Brain pericyte (primary cell): ENCODE results near the gene ADAMTS2.

ENCODE experiments used
- DNase-seq: peaks from one replicate; pipeline ENCODE4 v3.0.0-alpha.2; 2012; ENCODE audit warnings: low read depth, low spot score

The ADAMTS2 gene

DNA sequence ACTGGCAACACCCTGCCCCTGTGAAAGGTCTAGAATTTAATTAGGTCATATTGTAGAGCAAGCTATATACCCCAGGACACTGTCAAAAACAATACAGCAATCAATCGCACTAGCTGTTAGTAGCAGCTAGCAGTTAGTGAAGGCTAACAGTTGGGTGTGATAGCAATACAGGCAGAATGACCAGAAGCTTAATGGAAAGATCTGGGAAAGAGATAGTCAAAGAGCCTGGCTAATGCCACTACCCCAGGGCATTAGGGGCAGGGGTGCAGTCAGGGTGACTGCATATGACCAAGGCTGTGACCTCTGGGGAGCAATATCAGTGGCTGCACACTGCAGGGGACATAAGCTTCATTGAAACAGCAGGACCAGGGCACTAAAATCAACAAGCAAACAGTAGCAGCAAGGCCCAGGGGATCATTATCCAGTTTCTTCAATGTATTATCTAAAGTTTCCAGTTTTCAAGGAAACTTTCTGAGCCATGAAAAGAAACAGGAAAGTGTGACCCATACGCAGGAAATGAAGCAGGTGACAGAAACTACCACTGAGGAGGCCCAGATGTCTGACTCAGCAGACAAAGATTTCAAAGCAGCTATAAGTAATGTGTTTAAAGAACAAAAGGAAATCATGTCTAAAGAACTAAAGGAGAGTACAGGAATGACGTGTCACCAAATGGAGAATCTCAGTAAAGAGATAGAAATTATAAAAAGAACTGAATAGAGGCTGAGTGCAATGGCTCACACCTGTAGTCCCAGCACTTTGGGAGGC is 202.6 kb downstream of the ADAMTS2 start:
- DNase-seq: no peak

DNA sequence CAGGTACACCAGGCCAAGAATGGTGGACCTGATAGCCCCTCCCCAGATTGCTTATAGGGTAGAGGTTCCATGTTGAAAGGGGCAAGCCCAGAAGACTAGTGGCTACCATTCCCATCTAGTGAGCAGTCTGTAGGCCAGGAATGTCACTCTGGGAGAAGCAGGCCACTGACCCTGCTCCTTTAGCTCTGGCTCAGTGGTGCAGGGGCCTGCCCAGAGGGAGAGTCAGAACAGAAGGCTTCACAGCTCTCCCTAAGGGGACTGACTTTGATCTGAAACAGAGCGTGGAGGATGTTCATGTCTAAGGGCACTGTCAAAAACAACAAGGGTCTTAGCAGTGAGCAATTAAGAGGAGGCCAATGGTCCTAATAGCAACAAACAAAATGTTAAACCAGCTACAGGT is 203.4 kb downstream of the ADAMTS2 start:
- no peak for DNase-seq

- DNase-seq: no peak
Observed at GRCh38 chr5:179140293-179140692, 205.0 kb downstream of the ADAMTS2 start.

DNA sequence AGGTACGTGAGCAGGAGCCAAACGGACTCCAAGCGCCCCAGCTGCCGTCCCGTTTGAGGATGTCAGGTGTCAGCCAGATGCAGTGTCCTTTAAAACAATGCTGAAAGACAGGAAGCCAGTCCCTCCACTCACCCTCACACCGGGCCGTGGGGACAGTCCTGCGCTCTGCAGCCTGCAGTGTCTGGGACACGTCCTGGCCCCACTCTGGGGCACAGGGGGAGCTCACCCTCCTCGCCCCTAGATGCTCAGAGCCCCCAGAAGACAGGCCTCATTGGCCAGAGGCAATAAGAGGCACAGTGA is 205.4 kb downstream of the ADAMTS2 start:
- no peak for DNase-seq

DNA sequence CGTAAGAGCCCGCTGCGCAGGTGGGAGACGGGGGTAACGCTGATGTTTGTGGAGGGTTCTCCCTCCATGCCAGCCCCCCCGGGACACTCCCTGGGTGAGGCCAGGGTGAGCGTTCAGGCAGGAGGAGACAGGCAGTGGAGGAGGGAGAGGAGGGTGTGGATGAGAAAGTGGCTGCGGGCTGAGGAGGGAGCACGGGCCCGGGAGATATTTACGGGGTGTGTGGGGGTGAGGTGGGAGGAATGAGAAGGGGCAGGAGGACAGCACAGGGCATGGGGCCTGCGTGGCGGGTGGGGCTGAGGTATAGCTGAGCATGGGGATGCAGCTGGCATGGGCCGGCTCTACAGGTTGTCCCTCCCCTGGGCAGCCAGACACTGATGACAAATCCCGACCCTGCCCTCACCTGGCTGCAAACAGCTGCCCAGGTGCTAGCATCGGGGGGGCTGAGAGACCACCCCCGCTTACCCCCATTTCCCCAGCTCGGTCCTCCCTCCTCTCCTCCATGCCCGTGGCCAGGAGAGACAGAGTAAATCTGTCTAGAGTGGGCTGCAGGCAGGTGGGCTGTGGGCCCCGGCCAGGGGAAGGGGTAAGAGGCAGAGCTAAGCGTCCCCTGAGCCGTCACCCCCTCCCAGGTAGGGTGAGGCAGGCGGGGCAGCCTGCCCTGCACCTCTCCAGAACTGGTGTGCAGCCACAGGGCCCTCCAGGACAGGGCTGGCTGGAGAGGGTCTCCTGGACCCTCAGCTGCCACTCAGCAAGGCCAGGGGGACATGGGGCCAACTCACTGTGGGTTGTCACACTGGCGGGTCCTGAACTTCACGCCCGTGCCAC is 205.9 kb downstream of the ADAMTS2 start:
- no peak for DNase-seq

- no peak for DNase-seq
Observed at GRCh38 chr5:179138568-179138925, 206.7 kb downstream of the ADAMTS2 start.

GRCh38 chr5:179137643-179138567 is 207.4 kb downstream of the ADAMTS2 start:
- DNase-seq: peak; percentile 73

DNA sequence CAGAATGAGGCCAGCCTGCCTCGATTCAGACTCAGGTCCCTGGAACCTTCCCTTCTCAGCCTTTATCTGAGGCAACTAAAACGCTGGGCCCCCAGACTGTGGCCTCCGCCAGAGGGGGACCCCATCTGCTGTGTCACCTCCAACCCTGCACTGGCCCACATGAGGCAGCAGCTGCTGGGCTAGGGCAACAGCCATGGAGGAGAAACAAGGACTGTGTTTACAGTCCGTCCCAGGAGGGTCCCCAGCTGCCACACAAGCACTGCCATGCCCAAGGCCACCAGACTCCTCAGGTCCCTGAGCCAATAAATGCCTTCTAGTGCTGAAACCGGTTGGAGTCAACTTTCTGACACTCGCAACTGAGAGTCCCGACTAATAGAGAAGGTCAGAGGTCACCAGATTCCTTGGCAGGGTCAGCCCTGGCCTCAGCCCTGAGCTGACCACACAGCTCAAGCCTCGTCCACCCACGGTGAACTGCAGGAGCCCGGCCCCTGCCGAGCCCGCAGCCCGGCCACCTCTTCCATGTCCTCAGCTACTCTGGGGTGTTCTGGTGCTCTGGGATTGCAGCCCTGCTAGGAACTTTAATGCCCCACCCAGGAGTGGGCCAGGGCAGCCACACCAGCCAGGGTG is 208.1 kb downstream of the ADAMTS2 start:
- no peak for DNase-seq

- DNase-seq: no peak
Observed at GRCh38 chr5:179135441-179136215, 209.6 kb downstream of the ADAMTS2 start.

- DNase-seq: no peak
Observed at GRCh38 chr5:179135006-179135405, 210.3 kb downstream of the ADAMTS2 start.

DNA sequence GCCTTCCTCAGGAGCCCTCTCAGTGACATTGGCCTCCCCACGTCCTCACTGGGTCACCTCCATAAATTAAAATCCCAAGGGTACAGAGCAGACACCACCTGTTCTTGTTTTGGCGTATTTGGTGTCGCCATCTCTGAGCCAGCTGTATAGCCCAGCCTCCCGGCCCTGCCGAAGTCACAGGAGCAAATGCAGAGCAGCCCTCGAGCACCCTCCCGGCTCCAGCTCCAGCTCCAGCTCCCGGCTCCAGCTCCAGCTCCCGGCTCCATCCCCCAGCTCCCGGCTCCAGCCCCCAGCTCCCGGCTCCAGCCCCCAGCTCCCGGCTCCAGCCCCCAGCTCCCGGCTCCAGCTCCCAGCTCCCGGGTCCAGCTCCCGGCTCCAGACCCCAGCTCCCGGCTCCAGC is 210.8 kb downstream of the ADAMTS2 start:
- no peak for DNase-seq

DNA sequence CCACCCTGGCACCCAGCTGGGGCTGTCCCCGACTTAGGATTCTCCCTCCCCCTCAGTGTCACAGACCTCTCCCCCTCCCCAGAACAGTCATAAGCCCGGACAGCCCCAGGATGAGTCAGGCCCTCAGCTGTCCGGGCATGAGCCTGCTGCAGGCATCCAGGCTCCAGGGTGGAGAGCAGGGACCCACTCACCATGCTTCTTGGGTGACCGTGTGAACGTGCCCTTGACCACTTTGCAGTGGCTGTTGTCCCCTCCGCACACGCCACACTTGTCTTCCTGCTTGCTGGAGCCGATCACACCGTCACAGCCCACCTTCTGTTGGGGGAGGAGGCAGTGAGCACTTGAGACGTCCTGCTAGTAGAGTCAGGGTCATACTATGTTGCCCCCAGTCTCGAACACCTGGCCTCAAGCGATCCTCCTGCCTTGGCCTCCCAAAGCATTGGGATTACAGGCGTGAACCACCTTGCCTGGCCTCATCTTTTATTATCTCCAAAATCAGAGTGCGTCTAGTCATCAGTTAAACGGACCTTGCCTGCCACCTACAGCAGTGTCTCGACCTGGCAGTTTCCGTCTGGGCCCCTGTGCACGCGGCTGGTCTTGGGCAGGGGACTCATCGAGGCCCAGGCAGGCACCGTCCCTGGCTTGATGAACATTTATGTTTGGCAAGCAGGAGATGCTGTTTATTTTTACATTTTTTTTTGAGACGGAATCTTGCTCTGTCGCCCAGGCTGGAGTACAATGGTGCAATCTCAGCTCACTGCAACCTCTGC is 212.5 kb downstream of the ADAMTS2 start:
- no peak for DNase-seq

- DNase-seq: no peak
Observed at GRCh38 chr5:179131886-179132585, 213.2 kb downstream of the ADAMTS2 start.

DNA sequence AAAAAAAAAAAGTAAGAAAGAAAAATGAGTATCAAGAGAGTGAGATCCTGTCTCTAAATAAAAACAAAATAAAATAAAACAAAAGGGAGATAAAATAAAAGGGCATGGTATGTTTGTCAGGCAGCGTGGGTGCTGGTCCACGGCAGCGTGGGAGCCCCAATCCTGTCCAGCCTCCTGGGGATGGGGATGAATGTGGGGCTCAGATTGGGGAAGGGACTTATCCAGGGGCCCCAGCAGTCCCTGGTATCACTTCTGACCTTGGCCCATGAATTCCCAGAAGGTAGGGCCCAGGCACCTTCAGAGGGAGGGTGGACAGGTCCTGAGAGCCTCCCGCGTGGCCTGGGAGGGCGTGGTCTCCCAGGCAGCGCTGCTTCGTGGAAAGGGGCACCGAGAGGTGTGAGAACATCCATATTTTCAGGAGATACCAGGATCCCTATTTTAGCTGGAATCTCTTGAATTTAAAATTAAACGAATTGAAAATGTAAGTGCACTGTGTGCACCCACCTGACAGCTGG is 213.9 kb downstream of the ADAMTS2 start:
- no peak for DNase-seq

- no peak for DNase-seq
Observed at GRCh38 chr5:179130101-179130681, 215.1 kb downstream of the ADAMTS2 start.

GRCh38 chr5:179129607-179130071 is 215.6 kb downstream of the ADAMTS2 start:
- no peak for DNase-seq

DNA sequence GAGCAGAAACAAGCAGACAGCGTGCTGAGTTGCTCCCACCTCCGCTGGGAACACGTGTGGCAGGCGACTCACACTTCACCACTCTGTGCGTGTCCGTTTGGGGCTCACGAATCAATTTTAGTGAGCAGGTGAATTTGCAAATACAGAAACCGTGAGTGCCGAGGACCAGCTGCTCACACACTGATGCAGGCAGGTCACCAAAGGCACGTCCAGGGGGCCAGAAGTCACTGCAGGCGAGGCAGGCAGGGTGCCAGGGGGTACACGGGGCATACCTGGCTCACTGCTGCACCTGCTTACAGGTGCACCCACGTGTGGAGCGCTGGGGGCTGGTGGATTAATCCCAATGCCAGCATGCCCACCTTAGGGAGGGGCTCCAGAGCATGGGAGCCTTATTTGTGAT is 216.3 kb downstream of the ADAMTS2 start:
- DNase-seq: no peak

DNA sequence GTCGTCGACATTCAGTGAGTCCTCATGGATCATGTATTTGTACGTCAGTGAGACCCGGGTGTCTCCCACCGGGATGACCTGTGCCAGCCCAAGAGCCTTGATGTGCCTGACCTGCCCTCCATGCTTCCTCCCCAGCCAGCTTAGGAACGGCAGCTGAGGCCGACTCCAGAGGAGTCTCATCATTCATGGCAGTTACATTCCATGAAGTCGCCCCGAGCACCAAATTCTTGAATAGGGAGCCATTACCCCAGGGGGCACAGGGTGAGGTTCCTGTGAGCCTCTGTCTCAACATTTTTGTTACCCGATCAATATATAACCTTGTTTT is 217.3 kb downstream of the ADAMTS2 start:
- DNase-seq: no peak
